Sigmoid colon (tissue), 4 donors: ENCODE results near the gene WDR62.

ENCODE experiments used
- EP300 ChIP-seq, 4 donors: sonication (generic); formaldehyde crosslinking; IDR thresholded peaks; one replicate each; pipeline ENCODE4 v1.6.1; 2017; ENCODE audit warnings: antibody characterized with exemption in 4 of 4
- POLR2AphosphoS5 ChIP-seq, 4 donors: sonication (generic); formaldehyde crosslinking; IDR thresholded peaks; one replicate each; pipeline ENCODE4 v1.6.1; 2017; ENCODE audit warnings: antibody characterized with exemption in 4 of 4
- TF ChIP-seq, protein P1 (sequence below), 4 experiments: fragments of 450-650 bp in 3 of 4; fragments of 200-600 bp in 1 of 4; IDR thresholded peaks; one replicate each; pipeline ENCODE4 v1.5.1; 2016 to 2019; ENCODE audit warnings: antibody characterized with exemption in 4 of 4, mild to moderate bottlenecking in 3 of 4, moderate library complexity in 2 of 4

DNA sequence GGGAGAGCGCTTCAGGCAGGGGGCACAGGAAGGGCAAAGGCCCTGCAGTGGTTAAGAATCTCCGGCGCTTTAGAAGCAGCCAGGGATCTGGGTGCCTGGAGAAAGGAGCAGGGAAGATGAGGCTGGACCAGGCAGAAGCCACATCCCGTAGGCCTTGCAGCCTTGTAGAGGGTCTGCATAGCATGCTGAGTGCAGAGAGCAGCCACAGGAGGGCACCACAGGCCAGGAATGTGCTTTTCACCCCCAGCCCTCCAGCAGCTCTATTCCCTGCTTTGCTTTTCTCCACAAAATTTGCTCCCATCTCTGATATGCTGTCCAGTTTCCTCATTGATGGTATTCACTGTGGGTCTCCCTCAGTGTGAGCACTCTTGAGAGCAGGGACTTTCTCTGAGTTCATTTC is 5.7 kb downstream of the WDR62 start:
- TF ChIP-seq, protein P1, sequence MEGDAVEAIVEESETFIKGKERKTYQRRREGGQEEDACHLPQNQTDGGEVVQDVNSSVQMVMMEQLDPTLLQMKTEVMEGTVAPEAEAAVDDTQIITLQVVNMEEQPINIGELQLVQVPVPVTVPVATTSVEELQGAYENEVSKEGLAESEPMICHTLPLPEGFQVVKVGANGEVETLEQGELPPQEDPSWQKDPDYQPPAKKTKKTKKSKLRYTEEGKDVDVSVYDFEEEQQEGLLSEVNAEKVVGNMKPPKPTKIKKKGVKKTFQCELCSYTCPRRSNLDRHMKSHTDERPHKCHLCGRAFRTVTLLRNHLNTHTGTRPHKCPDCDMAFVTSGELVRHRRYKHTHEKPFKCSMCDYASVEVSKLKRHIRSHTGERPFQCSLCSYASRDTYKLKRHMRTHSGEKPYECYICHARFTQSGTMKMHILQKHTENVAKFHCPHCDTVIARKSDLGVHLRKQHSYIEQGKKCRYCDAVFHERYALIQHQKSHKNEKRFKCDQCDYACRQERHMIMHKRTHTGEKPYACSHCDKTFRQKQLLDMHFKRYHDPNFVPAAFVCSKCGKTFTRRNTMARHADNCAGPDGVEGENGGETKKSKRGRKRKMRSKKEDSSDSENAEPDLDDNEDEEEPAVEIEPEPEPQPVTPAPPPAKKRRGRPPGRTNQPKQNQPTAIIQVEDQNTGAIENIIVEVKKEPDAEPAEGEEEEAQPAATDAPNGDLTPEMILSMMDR (IDR thresholded peaks at IDR 0.05) = no peak
- TF ChIP-seq EP300 (IDR thresholded peaks at IDR 0.05) (no peak), POLR2AphosphoS5 (IDR thresholded peaks at IDR 0.05) (no peak)
